Limb (tissue), 2 donors: ENCODE results near the gene SNX18.
"Not testable (repeated sequence)": the region's sequence is repeated elsewhere in the genome, so short reads cannot be mapped to it uniquely, and the experiment has no call there.

ENCODE experiments used
- DNase-seq, 2 donors: peaks; one replicate each; pipeline ENCODE4 v3.0.0-alpha.2; 2016; ENCODE audit errors: extremely low spot score in 2 of 2

SNX18 gene

DNA sequence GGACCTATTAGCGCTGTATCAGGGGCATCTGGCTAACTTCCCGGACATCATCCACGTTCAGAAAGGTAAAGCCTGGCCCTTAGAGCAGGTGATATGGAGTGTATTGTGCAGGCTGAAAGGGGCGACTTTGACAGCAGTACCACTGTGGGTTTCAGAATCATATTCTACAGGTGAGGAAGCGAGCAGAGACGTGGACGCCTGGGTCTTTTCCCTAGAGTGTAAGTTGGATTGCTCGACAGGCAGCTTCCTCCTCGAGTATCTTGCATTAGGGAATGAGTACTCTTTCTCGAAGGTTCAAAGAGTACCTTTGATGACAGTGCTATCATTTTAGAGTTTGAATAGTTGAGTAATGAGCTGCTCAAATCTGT lies 1.9 kb downstream of the SNX18 start:
- no peak for DNase-seq

DNA sequence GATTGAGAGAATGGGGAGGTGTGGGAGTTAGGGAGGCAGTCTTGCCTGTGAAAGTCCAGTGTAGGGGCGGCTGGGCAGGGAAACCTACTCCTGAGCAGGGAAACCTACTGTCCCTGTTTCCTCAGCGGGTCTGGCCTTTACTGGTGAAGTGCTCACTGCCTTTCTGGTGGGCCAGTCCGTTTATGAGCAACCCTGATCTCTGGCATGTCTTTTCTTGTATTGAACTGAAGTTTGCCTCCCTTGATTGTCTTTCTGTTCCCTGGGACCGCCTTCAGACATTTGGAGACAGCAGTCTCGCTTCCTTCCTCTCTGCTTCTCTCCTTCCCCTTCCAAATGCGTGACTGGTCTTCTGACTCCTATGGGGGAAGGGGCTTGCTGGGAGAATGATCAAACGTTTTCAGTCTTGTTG lies 2.9 kb downstream of the SNX18 start:
- DNase-seq = peak in 1 of 2 donors; percentile 52

DNA sequence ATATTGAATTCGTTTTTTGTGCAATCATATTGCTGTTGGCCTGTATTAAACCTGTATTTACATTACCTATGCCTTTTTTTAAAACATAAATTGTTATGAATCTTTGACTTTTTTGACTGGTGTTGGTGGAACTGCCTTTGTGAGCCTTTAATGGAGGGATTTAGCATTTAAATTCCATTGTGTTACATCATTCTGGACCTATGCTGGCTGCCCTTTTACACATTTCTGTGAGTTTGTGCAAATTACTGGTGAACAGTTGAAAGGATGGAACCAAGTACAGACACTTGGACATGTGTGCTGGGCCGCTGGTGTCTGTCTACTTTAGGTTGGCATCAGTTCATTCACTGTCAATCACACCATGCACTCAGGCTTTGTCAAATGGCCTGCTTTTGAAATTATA lies 3.4 kb downstream of the SNX18 start:
- DNase-seq = no peak

DNA sequence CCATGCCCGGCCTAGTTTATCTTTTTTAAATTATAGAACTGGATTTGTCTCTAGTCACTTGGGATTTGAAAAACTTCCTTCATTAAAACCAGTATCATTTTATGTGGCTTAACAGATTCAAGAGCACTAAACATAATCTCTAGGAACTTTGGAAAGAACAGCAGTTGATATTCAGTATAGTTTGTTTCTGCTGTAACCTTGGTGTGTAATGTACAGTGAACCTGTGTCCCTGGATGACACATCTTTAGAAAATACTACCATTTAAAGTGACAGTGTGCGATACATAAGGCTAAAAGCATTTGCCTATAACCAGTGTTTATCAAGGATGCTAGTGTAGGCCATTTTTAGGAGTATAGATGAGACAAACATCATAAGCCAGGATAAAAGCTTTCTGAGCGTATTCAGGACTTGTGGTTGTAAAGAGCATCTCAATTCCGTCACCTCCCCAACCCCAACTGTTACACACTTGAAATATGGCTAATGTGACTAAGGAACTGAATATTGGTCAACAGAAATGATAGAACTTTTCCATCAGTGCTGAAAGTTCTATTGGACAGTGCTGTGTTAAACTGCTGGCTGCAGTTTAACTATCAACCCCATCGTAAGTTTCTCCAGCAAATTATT lies 4.4 kb downstream of the SNX18 start:
- no peak for DNase-seq

DNA sequence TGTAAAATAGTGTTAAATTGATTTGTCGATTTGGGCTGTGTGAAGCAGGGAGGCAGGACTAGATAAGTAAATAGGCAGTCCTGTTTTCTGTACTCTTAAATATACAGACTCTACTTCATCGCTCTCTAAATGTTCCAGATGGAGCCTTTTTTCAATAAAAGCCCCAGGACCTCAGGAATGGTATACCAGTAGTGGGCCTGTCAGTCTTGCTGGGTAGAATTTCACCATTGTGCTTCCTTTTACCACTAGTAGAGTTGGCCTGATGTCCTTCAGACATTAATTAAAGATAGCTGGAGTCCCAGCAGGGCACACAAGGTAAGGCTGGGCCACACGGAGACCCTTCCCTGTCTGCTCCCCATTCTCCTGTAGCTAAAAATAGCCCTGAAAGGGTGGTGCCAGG lies 6.0 kb downstream of the SNX18 start:
- no peak for DNase-seq

DNA sequence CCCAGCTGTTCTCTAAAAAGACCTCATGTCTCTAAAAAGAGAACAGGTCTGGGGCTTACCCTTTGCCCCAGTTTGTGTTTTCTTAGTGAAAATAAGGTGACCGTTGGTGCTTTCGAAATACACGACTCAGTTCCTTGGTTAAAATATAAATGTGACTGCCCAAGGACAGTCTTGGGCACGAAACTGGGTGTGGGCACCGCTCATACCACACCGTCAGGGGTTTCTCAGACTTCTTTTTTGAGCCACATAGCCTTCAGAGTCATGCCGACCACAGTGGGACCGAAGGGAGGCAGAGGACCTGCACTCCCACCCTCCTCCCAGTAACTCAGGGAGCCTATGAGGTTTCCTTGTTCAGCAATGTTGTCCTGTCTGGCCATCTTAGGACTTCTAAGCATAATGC lies 6.5 kb downstream of the SNX18 start:
- no peak for DNase-seq

DNA sequence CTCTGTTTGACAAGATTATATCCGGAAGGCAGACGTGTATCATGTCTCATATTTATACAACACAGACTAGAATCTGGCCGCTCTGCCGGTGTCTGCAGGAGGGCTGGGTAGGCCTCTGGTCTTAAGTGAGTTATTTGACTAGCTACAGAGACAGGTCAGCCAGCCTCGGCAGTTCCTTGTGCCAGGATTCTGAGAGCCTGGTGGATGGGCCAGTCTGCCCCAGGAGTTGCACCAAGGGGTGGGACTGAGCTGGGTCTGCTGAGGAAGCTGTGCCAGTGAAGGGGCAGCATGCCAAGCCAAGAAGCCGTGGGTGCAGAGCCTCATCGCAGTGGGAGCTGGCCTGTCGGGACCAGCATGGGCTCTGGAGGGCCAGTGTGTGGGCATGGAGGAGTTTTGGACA lies 7.1 kb downstream of the SNX18 start:
- no peak for DNase-seq

DNA sequence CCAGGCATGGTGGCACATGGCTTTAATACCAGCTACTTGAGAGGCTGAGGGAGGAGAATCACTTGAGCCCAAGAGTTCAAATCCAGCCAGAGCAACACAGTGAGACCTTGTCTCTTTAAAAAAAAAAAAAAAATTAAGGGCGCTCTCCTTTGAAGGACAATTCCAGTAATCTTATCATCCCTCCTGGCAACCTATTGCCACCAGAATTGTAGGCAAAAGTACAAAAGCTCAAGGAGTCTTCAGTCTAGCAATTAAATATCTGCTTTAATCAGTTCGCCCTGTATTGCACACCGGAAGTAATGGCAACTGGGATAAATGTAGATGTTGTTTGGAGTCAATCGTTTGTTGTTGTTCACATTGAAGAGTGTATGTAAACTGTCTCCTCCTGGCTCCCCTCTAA lies 7.7 kb downstream of the SNX18 start:
- no peak for DNase-seq

DNA sequence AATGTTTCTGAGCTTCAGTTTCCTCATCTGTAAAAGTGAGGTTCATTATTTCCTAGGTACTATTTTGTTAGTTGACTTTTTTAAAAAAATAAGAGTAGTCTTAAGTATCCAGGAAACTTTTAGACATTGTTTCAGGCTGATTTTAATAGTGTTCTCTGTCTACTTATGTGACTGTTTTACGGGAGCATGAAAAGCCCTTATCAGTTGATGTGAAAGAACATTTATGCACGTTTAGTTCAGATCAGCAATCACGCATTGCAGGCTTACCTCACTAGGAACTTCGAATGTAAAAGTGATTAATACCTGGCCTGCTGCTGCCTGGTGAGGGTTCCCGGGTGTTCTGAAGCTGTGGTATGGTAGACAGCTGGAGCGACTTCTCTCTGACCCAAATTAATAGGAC lies 8.1 kb downstream of the SNX18 start:
- no peak for DNase-seq

DNA sequence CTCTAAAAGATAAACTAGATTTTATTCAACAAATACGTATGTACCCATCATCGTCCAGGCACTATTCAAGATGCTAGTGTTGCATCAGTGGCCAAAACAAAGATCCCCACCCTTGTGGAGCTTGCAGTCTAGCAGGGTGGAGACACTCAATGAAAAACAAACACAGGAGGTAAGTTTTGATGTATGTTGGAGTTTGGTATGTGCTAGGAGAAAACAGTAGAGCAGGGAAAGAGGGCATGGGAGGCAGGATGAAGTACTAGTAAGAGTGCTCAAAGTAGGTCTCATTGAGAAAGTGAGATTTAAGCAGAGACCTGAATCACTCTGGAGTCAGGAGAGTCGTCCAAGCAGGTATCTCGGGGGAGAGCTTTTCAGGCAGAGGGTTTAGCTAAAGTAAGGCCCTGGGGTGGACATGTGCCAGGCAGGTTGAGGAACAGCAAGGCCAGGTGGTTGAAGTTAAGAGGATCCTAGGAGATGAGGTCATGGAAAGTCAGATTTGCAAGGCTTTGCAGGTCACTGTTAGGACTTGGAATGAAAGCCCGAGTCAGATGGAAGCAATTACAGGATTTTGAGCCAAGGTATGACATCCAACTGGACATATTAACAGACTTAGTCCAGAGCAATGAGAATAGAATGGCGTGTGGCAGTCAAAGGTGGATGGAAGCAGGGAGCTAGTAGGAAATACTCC lies 9.2 kb downstream of the SNX18 start:
- no peak for DNase-seq

DNA sequence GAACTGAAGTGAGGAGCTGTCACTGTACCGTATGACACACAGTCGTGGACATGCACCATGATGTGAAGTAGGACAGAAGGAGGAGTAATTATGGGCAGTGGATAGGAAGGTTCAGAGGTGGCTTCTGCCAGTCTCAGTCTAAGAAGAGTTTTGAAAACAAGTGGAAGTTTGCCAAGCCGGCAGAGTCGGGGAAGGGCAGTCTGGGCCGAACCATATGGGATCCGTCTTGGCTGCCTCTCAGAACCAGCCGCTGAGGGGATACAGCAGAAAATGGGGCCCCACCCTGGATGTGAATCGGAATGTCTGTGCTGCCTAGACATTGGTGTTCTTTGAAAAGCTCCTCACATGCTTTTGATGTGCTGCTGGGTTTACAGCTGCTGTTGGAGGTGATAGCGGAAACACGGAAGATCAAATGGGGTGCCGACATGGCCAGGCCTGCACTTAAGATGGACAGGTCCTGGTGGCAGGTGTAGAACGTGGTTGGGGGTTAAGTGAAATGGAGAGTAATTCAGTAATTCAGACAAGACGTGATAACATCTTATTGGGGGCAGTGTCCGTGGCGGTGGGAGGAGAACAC lies 11.2 kb downstream of the SNX18 start:
- DNase-seq = no peak

DNA sequence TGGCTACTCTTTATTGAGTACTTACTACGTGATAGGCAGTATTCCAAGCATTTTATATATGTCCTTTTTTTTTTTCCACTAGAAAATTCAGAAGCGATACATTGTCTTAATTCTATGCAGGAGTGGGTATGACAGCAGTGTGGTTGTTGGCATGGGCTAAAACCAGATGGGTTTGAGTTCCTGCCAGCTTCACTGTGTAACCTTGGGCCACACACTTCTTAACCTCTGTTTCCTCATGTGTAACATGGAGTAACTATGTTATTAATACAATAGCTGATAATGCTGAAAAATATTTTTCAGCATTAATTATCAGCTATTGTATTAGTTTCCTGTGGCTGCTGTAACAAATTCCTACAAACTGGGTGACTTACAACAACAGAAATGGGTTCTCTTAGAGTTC lies 12.0 kb downstream of the SNX18 start:
- no peak for DNase-seq

DNA sequence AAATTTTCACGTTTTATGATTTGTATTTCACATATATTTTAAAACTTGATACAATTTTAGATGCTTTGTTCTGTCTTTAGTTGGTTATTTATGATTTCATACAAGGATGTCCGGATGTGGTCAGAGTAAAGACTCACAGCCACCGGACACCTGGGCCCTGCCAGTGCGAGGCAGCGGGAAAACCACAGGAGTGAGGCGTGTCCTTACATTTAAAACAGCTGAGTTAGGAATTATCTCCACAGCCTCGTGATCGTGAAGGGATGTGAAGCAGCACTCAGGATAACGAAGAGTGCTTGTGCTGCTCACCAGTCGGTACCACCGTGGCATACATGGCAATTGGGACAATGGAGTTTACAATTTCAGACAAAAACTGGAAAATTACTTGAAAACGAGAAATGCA lies 14.0 kb downstream of the SNX18 start:
- no peak for DNase-seq

DNA sequence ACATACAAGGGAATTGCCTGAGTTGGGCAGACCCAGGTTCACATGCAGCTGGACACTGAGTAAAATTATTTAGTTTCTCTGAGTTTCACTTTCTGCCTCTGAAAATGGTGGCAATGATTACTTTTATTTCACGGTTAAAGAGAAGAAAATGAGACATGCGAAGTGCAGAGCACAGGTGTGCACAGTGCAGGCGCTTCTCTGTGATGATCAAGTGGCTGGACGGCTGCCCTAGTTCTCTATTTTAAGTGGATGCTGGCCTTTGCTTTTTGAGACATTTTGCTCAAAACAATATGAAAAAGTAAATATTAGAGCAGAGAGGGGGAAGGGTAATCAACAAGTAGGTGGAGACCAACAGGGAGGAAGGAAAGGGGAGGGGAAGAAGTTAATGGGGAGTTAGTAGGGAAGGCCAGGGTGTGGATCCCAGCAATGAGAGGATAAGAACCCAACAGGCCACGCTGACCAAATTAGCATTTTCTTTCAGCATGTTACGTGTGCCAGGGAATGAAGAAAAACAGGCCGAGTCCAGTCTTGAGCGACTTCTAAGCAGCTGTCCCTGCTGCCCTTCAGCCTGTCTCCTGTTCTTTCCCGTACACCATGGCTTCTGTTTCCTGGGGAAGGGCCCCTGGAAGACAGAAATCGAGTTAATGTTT lies 16.1 kb downstream of the SNX18 start:
- DNase-seq = peak in 1 of 2 donors; percentile 48

DNA sequence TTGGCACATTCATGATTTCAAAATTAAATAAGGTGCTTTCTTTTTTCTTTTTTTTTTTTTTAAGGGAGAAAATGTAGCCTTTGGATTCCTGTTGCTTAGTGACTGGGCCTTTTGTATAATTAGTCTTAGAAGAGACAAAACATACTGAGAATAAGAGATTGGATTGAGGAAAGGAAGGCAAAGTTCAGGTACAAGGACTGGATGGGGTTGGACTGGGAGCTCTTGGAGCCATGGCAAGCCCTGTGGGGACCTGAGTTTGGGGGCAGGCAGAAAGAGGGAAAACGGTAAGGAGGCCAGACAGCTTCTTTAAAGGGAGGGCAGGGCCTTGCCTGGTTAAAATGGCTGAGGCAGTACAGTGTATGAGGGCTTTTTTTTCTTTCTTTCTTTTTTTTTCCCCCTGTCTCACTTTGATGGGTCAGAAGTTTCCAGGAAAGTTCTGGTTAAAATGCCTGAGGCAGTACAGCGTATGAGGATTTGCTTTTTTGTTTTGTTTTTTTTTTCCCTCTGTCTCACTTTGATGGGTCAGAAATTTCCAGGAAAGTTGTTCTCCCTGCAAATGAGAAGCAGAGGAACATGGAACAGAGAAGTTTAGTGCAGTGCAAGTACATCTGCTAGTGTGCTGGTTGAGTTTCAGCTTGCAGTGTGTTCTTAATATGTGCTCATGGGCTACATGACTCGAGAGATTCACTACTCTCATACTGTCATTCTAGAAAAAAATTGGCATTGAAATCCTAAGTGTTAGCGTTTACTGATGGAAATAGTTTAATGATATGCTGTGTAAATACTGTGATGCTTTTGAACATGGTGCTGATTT lies 16.8 kb downstream of the SNX18 start:
- no peak for DNase-seq

DNA sequence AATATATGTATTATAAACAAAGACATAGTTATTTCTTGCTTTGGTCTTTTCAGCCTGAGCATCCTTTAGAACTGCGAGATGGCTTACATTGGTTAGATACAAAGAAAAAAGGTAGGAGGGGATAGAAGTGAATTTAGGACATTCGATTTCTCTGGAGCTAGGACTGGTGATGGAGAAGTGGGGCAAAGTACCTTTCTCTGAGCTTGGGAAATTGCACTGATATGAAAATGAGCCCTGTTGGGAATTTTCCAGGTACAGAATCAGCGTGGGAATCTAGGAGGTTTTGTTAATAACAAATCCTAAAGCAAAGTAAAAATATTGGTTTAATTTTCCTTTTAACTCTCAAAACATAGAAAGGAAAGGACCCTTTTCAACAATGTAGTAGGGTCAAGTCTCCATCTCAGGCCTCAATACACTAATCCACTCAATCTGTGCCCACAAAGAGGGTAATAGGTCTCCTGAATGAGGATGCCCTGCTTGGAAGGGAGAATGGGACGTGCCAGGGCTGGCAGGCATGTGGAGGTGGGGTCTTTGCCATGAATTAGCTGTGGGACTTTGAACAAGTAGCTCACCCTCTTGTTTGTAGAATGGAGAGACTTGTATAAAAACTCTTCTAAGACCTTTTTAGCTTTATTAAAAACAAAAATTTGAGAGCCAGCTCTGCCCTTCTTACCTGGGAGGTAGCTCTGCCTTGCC lies 17.7 kb downstream of the SNX18 start:
- DNase-seq = no peak

DNA sequence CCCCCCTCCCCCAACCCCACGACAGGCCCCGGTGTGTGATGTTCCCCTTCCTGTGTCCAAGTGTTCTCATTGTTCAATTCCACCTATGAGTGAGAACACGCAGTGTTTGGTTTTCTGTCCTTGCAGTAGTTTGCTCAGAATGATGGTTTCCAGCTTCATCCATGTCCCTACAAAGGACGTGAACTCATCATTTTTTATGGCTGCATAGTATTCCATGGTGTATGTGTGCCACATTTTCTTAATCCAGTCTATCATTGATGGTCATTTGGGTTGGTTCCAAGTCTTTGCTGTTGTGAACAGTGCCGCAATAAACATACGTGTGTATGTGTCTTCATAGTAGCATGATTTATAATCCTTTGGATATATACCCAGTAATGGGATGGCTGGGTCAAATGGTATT lies 18.8 kb downstream of the SNX18 start:
- not testable (repeated sequence) for DNase-seq

DNA sequence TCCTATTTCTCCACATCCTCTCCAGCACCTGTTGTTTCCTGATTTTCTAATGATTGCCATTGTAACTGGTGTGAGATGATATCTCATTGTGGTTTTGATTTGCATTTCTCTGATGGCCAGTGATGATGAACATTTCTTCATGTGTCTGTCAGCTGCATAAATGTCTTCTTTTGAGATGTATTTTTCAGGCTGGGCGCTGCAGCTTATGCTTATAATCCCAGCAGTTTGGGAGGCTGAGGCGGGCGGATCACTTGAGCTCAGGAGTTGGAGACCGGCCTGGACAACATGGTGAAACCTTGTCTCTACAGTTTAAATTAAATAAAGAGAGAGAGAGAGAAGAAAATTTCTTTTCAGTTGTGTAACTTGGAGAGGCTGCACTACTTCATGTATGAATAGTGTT lies 19.3 kb downstream of the SNX18 start:
- not testable (repeated sequence) for DNase-seq

DNA sequence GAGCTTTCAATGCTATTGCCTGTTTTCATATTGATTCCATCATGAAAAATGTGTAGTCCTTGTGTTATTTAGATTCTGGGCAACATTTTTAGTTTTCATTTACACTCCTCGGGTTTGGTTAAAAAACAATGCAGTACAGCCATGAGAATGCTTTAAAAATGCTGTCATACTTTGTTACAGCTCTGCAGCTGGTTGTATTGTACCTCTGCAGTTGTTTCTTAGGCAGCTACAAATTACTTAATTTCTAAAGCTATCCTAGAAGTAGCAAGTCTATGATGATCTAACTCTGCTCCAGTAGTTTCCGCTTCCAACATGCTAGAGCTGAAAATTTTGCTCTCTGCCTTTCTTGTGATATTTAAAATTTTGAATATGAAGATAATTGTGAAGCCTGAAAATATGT lies 20.2 kb downstream of the SNX18 start:
- DNase-seq = no peak

DNA sequence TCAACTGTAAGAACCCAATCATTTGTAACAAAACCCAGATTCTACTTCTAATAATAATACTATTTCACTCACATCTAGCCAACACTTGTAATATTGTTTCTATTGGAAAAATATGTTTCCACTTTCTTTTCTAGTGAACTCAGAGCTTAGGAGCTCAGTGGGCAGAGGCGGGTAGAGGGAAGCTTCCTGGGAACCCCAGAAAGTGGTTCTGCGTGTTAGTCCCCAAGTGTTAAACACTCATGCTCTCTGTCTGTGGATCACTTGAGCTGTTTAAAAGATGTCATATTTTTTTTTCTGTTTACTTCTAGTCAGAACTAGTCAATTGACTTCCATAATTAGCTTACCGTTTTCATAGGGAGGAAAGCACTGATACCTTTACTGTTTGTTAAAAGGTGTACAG lies 20.6 kb downstream of the SNX18 start:
- DNase-seq = no peak

DNA sequence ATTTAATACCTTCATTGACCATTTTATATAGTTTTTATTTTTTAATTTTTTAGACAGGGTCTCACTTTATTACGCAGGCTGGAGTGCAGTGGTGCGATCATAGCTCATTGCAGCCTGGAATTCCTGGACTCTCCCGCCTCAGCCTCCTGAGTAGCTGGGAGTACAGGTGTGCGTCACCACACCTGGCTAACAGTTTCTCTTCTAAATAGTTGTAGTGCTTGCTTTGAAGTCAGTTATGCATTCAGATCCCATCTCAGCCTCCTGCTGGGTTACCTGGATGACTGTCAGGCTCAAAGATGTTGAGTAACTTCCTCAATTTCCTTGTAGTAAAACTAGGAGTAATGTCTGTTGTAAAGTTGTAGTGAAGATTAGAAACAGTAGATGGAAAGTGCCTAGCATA lies 21.4 kb downstream of the SNX18 start:
- DNase-seq = no peak
